GM12873 (cell line): Measurements from ENCODE around the gene SMARCD1.

ENCODE experiments used
- CTCF ChIP-seq: IDR thresholded peaks from 2 replicates; pipeline ENCODE4 v1.5.1; 2012; ENCODE audit warnings: low read depth, mild to moderate bottlenecking, moderate library complexity, low read length, control low read depth; ENCODE audit not compliant: insufficient read depth; ENCODE audit errors: missing control alignments

SMARCD1 gene

GRCh38 chr12:50084775-50085614 lies at the start of gene SMARCD1:
Gene SMARCD1 (plus strand): TSS chr12:50085342. CDS start chr12:50085370, 28 bp downstream.
- TF ChIP-seq CTCF: peak; percentile 67

DNA sequence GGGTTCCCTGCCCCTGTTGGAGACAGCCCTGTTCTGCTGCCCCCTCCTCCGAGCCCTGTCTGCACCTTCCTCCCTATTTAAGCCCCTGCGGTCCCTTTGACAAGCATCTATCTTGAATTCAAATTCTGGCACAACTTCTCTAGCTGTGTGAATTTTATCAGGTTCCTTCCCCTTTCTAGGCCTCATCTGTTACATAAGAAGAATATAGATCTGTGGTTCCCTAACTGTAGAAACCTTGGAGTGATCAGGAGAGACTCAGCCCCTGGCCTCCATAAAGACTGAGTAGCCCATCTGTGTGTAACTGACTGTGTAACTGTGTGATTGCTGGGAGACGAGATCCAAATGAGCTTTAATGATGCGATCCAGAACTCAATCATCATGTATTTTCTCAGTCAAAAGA lies 46.8 kb upstream of the SMARCD1 start:
- TF ChIP-seq CTCF: no peak

- peak; percentile 92 for TF ChIP-seq CTCF
Measured at GRCh38 chr12:50039151-50039835, 45.8 kb upstream of the SMARCD1 start.

DNA sequence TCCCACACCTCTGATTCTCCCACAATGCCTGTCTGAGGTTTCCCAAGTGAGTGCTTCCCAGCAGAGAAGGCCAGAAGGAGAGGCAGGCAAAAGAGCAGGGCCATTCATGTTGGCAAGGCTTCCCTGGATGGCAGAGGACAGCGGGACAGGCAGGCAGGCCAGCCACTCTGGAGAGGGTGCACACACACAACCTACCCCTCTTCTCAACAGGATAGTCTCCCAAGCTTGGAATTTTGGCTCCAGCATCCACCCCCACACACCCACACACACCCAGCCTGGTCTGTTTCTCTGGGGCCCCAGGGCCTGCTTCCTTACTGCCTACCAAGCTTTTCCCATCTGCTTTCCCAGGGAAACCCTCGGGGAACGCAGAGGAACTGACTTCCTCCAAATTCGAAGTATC lies 44.5 kb upstream of the SMARCD1 start:
- TF ChIP-seq CTCF: no peak

DNA sequence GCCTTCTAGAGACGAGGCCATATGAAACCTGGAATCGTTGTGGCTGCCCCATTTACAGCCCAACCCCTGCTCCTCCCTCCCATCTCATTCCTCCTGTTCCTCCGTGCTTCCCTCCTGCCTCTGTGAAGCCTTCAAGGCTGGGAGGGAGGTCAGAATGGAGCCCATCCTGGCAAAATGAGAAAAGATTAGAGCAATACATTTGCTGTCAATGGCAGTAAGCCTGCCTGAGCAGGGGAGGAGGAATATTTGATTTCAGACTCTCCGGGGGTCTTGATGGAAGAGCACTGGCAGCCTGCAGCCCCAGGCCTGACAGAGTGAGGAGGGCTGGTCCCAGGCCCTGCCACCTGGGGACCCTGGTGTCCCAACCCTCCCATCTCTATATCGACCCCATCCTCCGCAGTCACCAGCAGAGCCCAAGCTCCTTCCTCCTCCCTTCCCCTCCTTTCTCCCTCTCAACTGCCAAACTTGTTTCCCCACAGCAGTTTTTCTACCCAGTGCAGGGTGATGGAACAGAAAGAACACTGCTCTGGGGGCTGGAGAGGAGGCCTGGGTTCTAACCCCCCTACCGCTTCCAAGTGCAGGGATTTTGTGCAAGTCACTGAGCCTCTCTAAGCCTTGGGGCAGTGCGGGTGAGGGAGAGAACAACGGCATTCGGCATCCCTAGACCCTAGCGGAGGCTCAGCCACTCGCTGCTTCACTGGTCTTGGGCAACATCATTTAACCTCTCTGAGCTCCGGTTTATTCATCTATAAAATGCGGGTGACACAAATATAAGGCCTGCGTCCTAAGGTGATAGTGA lies 43.9 kb upstream of the SMARCD1 start:
- no peak for TF ChIP-seq CTCF

DNA sequence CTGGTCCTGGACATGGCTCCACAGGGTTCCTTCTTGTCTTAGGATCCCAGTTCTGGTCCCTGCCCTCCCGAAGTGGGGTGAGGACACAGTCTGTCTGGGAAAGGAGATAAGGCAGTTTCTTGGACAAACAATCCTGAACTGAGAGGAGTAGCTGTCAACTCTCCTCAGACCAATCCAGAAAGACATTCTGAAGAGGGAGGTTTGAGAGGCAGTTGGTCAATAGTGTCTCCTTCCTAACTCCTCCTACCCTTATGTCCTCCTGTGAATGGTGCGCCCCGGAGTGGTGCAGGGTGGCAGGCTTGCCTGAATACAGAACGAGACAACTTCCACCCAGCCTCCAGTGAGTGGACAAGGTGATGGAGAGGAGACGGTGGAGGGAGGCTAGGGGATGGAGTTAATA lies 43.2 kb upstream of the SMARCD1 start:
- no peak for TF ChIP-seq CTCF

- no peak for TF ChIP-seq CTCF
Measured at GRCh38 chr12:50042693-50043092, 42.4 kb upstream of the SMARCD1 start.
